ENCODE results near the gene BCS1L. TPM values are rescaled to one million over a fixed set of nuclear protein-coding genes. Genes with fewer than 3 reads are reported as not detected.

BCS1L gene
- total and polyA plus RNA-seq, 9 of the 15 experiments (the other 6 are each of a cell fraction or from before 2014, with no cell fraction given) = 37.6 to 103 (median 56.7) TPM

- Histone ChIP-seq H3K9me1 (ENCODE audit: control insufficient read depth, insufficient read depth, low read length) (no peaks in the 10 kb centered on the region), H3K4me3 (no peak overlapping the region), H3K79me2 (ENCODE audit: control insufficient read depth, insufficient read depth, low read length) (no peaks in the 10 kb centered on the region), H3K9ac (ENCODE audit: insufficient read depth in 1 of 2, low read depth in 2 of 2, low read length in 2 of 2) (no peak overlapping the region), H3K9me3 (replicated peaks; ENCODE audit: control insufficient read depth, insufficient read depth, low read depth, low read length) (no peaks in the 10 kb centered on the region), H3K27me3 (ENCODE audit: control insufficient read depth in 2 of 2, insufficient read depth in 2 of 2, low read length in 2 of 2) (peaks cover 0 to 6% of the 10 kb centered on the region in 2 experiments; a peak in 1 of 5 replicates), H3K27ac (ENCODE audit: extremely low read depth, low read depth, low read length) (no peak overlapping the region), H2AFZ (ENCODE audit: low read depth, low read length) (no peak overlapping the region), H4K20me1 (replicated peaks; ENCODE audit: control insufficient read depth, insufficient read depth, low read length) (no peaks in the 10 kb centered on the region), H3K36me3 (ENCODE audit: control insufficient read depth, insufficient read depth, low read length) (no peaks in the 10 kb centered on the region), H3K4me2 (ENCODE audit: insufficient read depth, low read length) (no peak overlapping the region), H3K4me1 (replicated peaks in 1 of 2; ENCODE audit: control insufficient read depth in 2 of 2, insufficient read depth in 2 of 2, low read length in 2 of 2) (no peaks in the 10 kb centered on the region)
- DNase-seq (ENCODE audit: extremely low read depth in 1 of 4, low spot score in 3 of 4) (no peak), ATAC-seq (peak; percentile 38; the same call in 1 of the 3 replicates), FAIRE-seq (no peak)
- CTCF ChIA-PET (ENCODE audit: low intra/inter-chr PET ratio) = no interaction called here
- WGBS (ENCODE audit: insufficient coverage, low coverage, missing lambda C conversion rate) = 5% methylated on average over 4 of the region's 4 CpGs
- in situ Hi-C loops (cut with MboI) = no loop called here
- no peak for TF ChIP-seq ZC3H11A (IDR thresholded peaks at IDR 0.05; ENCODE audit: low read depth, low read length)
- no peak for TF ChIP-seq ZBTB12 (CRISPR knock-in tag; IDR thresholded peaks at IDR 0.05)
- TF ChIP-seq NR1H2 (CRISPR knock-in tag; IDR thresholded peaks at IDR 0.05) = no peak
- TF ChIP-seq HDAC6 (IDR thresholded peaks at IDR 0.05; ENCODE audit: low read depth, low read length) = no peak
- no peak for TF ChIP-seq SMARCA4 (IDR thresholded peaks at IDR 0.05)
- TF ChIP-seq CHD7 (IDR thresholded peaks at IDR 0.05; ENCODE audit: low read depth, low read length) = no peak
- no peak for TF ChIP-seq ATF7 (IDR thresholded peaks at IDR 0.05)
- TF ChIP-seq ZNF197 (CRISPR knock-in tag; IDR thresholded peaks at IDR 0.05; ENCODE audit: low read depth) = no peak
- intact Hi-C loops (cut with micrococcal nuclease) = no loop called here
- no TSS peak for BruUV-seq (replicated peaks)
- POLR2A ChIA-PET = interaction anchor here (0.5 kb wide), 1 partner anchor 16 kb away, joined by 5 read pairs; no protein-coding TSS in a partner anchor
Measured at GRCh38 chr2:218627939-218628338, 31.5 kb upstream of the BCS1L start.

All from K562 (cell line).